LHCN-M2 (cell line): ENCODE results near the gene DYSF. TPM values are rescaled to one million over a fixed set of nuclear protein-coding genes. Genes with fewer than 3 reads are reported as not detected.
"Not testable (repeated sequence)": the region's sequence is repeated elsewhere in the genome, so short reads cannot be mapped to it uniquely, and the experiment has no call there.

Source experiments
- DNase-seq: peaks from one replicate; pipeline ENCODE4 v3.0.0-alpha.2; 2012; ENCODE audit warnings: low read depth
- polyA plus RNA-seq: library from polyadenylated mRNA; unstranded; fragments of >200 nt; gene quantifications from one replicate; pipeline ENCODE4 v1.2.1, GENCODE V29; 2012; ENCODE audit warnings: missing spikeins
- total RNA-seq: library from RNA; depleted of rRNA; stranded (reverse); fragments of >200 nt; gene quantifications from 2 replicates; pipeline ENCODE4 v1.2.3, GENCODE V29; 2014; rRNA removed

Gene DYSF
- total RNA-seq = 44.2 and 59.5 TPM in 2 replicates
- polyA plus RNA-seq = 173 TPM

DNA sequence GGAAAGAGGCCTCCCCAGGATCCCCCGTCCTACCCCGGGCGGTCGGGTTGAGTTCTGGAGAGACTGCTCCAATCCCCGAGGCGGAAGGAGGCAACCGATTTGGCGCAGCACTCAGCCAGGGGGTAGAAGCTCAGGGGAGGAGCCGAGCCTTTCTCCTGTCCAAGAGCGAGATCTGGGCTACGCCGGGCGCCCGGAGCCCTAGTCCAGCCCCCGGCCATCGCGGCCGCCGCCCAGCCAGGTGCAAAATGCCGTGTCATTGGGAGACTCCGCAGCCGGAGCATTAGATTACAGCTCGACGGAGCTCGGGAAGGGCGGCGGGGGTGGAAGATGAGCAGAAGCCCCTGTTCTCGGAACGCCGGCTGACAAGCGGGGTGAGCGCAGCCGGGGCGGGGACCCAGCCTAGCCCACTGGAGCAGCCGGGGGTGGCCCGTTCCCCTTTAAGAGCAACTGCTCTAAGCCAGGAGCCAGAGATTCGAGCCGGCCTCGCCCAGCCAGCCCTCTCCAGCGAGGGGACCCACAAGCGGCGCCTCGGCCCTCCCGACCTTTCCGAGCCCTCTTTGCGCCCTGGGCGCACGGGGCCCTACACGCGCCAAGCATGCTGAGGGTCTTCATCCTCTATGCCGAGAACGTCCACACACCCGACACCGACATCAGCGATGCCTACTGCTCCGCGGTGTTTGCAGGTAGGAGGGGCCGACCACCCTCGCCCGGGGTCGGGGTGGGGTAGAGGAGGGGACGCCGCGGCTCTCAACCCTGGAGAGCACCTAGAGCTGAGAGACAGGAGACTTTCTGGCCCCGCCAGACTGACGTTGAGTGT is at the start of gene DYSF:
TSS of gene DYSF (plus strand) at position 158 of the 817 bp plus-strand sequence.
- peak; percentile 70 for DNase-seq

DNA sequence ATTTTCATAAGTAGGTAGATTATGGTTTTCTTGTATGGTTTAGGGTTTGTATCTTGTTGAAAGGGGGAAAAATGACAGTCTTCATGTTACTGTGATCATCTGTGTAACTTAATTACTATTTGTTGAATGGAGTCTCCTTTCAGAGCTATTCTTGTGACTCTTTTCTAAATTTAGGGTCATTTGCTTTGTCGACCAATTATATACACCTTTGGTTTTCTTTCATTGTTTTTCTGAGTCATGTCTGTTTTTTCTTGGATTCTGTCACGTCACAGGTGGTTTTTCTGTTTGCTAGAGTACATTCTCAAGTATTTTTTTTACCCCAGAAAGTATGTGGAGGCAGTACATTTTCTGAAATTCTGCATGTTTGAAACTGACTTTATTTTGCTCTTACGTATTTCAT is 43.8 kb upstream of the DYSF start:
- DNase-seq = no peak

DNA sequence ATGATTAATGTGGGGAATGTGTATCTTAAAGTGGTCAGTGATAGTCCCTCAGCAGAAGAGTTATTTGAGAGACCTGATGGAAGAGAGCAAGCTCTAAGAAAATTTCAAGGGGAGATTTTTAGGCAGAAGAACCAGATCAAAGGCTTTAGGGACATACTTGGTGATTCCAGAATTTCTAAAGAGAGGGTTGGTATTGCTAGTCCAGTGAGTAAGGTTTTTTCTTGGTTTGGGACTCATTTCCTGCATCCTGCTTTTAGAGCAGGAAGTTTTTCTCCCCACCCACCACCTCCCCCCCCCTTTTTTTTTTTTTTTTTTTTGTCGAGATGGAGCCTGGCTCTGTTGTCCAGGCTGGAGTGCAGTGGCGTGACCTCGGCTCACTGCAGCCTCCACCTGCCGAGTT is 42.7 kb upstream of the DYSF start:
- no peak for DNase-seq

DNA sequence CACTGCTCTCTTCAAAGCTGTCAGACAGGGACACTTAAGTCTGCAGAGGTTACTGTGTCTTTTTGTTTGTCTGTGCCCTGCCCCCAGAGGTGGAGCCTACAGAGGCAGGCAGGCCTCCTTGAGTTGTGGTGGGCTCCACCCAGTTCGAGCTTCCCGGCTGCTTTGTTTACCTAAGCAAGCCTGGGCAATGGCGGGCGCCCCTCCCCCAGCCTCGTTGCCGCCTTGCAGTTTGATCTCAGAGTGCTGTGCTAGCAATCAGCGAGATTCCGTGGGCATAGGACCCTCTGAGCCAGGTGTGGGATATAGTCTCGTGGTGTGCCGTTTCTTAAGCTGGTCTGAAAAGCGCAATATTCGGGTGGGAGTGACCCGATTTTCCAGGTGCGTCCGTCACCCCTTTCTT is 36.5 kb upstream of the DYSF start:
- DNase-seq = not testable (repeated sequence)

DNA sequence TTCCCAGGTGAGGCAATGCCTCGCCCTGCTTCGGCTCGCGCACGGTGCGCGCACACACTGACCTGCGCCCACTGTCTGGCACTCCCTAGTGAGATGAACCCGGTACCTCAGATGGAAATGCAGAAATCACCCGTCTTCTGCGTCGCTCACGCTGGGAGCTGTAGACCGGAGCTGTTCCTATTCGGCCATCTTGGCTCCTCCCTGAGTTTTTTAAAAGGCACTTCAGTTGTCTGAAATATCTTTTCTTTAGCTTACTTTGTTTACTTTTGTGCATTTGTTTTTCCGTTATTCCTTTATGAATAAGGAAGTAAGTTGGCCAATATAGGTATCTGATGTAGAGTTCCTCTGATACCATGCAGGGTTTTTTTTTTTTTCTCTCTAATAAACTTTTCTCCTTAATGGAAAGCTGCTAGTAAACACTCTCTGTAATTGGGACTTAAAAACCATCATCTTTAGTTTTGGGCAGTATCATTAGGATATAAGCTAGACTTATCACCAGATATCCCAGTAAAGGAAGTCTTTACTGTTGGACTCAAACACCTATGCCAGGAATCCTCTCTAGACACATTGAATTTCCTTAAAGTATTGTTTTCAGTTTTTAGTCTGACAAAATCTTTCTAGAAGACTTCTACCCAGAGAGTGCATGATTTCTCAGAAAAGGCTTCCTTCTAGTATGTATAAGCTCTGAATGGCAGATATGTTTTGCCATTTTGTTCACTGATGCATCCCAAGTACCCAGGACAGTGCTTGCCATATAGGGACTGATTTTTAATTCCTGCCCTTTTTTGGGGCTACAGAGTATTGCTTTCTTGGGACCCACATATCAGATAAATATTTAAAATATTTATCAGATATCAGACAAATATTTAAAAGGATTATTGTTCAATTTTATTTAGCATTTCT is 35.8 kb upstream of the DYSF start:
- DNase-seq = no peak

DNA sequence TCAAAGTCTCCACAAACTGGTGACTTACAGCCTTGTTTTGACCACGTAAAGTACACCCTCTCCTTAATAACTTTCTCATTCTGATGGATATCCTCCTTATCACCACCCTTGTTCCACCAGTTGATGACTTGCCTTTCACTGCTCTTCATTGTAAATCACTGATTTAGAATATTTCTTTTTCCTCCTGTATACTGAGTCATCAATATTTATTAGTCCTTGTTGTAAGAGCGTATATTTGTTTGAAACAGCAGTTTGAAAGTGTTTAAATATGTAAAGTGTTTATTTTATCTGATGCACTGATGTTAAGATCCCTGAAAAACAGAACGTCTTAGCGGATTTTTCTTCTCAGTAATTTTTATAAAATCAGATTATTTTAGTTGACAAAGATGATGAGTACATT is 34.2 kb upstream of the DYSF start:
- DNase-seq = no peak

DNA sequence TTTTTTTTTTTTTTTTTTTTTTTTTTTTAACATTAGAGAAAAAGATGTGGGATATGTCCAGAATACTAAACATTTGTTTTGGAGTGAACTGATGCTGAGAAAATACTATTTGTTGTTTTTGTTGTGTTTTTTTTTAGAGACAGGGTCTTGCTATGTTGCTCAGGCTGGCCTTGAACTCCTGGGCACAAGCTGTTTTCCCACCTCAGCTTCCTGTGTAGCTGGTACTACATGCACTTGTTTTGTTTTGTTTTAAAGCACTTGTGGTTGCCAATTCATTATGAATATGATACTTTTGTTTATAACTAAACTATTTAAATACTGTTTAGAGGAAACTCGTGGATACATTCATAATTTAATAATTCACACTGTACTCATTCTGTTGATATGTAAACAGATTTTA is 33.4 kb upstream of the DYSF start:
- DNase-seq = no peak

DNA sequence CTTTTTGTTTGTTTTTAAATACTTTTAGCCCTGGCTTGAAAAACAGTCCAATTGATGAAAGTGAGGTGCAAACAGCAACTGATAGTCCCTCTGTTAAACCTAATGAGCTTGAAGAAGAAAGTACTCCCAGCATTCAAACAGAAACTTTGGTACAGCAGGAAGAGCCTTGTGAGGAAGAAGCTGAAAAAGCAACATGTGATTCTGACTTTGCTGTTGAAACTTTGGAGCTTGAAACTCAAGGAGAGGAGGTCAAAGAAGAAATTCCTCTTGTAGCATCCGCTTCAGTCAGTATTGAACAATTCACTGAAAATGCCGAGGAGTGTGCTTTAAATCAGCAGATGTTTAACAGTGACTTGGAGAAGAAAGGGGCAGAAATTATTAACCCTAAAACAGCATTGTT is 30.6 kb upstream of the DYSF start:
- DNase-seq = no peak

DNA sequence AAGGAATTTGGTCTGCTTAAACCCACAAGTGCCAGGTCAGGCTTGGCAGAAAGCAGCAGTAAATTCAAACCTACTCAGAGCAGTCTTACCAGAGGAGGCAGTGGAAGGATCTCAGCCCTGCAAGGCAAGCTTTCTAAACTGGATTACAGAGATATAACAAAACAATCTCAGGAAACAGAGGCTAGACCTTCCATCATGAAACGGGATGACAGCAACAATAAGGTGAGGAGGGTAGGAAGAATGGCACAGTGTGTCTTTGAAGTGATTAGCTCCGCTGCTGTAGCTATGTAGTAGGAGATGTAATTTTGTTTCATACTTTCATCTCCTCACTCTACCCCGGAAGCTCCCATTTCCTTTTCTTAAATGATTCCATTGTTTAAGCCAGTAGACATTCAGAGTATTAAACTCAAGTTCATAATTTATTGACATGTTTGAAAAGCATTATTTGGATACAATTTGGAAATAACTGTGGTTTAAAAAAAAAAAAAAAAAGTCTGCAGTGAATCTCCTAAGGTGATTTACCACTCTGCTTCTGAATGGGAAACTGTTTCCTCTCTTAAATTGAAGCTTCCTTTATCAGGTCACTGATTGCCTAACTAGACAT is 29.4 kb upstream of the DYSF start:
- DNase-seq = no peak

DNA sequence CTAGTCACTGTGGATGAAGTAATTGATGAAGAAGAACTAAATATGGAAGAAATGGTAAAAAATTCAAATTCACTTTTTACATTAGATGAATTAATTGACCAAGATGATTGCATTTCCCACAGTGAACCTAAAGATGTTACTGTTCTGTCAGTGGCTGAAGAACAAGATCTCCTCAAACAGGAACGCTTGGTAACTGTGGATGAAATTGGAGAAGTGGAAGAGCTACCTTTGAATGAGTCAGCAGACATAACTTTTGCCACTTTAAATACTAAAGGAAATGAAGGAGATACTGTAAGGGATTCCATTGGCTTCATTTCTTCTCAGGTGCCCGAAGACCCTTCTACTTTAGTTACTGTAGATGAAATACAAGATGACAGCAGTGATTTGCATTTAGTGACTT is 26.6 kb upstream of the DYSF start:
- DNase-seq = no peak

DNA sequence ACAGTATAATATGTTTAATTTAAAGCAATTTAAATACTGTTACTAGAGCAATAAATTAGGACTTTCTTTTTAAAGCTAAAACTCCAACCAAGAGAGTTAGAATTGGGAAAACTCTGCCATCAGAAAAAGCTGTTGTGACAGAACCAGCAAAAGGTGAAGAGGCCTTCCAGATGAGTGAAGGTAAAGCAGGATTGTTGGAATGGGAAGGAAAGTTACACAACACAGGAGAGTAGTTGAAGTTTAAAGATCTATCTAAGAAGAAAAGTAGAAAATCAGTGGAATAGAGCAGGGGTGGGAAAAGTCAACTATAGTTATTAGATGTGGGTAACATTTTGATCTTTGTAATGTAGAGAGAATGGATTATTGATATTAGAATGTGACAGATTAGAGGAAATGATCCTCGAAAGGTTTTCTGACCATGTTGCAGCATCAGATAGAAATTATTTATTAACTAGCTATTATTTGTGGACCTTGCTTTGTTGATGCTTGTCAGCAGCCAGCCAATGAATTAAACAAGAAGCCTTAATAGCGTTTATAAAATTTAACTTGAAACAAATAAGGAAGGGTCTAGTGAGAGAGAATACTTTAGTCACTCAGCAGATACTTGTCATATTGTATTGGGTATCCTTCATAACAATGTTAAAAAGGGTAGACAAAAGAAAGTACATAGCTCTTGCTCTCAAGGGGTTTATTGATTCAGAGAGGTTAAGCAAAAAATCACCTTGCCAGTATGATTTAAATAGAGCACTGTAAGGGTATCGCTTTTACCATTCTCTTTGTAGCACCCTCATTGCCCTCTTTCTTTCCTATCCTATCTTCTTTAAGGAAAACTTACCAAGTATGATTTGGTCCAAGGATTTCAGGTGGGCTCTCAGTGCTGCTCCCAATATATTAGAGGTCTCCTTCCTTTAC is 24.6 kb upstream of the DYSF start:
- no peak for DNase-seq

DNA sequence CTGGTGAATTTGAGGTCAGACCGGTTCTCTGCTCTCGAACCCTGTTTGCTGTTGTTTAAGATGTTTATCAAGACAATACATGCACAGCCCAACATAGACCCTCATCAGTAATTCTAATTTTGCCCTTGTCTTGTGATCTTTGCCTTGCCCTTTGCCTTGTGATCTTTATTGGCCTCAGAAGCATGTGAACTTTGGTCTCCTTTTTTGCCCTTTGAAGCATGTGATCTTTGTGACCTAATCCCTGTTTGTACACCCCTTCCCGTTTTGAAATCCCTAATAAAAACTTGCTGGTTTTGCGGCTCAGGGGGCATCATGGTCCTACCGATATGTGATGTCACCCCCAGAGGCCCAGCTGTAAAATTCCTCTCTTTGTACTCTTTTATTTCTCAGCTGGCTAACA is 8.2 kb upstream of the DYSF start:
- not testable (repeated sequence) for DNase-seq

DNA sequence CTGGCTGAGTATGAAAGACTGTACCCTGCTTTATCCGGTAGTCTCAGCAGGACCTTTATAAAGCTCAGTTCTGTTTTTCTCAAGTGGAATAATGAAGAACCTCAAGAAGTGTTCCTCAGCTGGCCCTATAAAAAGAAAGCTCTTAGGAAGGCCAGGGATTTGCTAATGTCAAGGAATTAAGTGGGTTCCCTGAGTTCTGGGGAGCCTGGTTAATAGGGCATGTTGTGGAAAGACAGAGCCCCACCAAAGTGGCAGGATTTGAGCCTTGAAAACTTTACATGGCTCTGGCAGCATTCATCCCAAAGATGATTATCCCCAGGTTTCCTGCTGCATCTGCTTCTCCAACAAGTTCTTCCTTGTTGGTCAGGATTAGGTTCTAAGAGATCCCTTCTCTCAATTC is 6.9 kb upstream of the DYSF start:
- no peak for DNase-seq

DNA sequence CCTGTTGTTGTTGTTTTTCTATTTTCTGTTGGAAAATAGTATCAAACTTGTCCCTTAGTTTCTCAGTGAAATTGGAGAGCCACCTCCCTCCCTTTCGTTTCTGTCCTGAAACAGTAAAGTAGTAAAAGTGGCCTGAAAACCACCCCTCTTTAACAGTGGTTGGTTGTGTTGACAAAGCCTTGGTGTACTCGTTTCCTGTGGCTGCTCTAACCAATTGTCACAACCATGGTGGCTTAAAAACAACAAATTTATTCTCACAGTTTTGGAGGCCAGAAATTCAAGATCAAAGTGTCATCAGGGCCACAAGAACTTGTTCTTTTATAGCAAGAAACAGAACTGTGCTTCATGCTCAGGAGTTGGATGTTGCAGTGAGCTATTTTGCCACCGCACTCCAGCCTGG is 4.0 kb upstream of the DYSF start:
- DNase-seq = no peak

DNA sequence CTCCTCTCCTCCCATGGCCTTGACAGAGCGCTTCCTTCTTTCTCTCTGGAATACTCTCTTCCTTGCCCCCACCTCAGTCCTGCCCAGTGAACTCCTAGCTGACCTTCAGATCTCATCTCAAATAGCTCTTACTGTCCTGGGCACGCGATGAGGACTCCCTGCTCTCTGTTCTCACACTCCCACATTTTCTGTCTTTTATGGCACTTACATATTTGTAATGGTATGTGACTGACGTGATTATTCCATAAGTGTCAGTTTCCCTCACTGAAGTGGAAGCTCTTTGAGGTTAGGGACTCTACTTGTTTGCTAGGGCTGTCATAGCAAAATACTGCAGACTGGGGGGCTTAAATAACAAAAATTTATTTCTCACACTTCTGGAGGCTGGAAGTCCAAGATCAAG is 1.7 kb upstream of the DYSF start:
- DNase-seq = no peak

DNA sequence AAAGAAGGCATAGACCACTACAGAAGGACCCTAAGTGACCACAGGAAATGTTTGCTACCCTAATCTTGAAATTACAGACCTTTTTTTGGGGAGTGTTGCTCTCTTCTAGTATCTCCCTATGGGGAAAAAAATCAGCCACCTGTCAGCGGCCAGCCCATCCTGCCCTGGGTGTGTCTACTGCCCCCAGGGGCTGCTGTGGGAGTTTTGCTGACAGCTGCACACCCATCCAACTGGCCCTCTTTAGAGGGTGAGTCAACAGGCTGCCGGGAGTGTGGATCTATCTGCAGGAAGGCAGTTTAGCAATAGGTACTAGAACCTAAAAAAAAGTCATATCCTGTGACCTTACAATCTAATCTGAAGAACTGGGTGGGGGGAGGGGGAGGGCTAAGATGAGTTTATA is 796 bp upstream of the DYSF start:
- peak; percentile 95 for DNase-seq

DNA sequence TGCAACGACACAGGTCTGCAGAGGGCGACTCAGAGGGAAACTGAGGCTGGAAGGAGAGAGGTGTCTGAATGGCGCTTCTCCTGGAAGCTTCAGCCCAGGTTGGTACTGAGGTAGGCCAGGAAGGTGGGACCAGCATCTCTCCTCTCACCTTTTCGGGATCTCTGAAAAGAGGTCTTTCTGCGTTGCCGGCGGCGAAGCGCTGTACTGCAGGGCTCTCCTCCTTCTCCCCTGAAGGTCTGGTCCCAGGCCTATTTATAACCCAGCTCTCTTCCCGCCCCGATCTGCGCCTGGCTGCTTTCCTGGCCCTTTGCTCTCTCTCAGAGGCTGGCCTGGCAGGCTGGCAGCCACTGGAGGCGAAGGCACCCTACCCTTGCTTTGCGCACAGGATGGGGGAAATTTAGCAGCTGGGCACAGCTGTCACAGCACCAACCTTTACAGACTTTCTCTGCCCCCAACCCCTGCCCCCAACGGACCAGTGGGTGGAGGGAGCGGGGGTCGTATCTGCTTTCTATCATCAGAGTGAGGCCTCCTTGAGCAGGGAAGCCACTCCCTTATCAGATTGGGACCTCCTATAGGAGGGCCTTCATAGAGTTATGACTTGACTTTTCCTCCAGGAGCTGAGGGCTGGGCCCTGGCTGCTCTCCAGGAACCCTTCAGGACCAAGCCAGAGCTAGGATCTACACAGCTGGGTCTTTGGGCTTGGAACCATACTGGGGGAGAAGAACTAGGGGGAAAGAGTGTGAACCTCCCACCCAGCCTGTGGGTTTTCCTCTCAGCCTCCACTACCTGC is 1.1 kb downstream of the DYSF start:
- DNase-seq = peak; percentile 55

DNA sequence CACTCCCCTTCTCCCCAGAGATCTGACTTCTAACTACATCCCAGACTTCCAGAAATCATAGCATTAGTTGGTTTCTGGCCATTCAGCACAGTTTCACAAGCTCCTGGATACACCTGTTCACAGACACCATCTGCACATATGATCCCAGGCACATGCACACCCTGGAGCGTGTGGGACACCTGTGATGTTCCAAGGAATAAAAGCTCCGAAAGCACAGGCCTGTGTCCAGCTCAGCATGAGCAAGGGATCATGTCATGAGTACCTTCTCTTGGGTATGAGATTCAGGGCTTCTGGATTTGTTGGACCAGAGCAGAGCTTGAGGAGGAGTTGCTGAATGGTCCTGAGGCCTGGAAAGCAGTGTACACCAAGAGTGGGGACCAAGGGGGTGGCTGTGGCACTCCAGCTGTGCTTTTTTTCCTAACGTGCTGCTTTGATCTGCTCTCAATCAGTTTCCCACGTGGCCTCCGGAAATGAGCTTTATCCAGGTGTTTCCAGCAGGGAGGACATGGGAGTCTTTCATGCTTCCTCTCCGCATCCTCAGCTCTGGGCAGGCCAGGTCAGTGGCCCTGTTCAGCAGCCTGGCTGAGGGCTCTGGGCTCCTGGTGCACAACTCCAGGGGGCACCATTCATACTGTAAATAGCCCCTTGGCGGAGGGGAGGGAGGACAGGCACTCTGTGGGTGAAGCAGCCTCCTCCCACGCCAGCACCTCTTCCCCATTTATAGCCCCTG is 1.8 kb downstream of the DYSF start:
- DNase-seq = no peak

DNA sequence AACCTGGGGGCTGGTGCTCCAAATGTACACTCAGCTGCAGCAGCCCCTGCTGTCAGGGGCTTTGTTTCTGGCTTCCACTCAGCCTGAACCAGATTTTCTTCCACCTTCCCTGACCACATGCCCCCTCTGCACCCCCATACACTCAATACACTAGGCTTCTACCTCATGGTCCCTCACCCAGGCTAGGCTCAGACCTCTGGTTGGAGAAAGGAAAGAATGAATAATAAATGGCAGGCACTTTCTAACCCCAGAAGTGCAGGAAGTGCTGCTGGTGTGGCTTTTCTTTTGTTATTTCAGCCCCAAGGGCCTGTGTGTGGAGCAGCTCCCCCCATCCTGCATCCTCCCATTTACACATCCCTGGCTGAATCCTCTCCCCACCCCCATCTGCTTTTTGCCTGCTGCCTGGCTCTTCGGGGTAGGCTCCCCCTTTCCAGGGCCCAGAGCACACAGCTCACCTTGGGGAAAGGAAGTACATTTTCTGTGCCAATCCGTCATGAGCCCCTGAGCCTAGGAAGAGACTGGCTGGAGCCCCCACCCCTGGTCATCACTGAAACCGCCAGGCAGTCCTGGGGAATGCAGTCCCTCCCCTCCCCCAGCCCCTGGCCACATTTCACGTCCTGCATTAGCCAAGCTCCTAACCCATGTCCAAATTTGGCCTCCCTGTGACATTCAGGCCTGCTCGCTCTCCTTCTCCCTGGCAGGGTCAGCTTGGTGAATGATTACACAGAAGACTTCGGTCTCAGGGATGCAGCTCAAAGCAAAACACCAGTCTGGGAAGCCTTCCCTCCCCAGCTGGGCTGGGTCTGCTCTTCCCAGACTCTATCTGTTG is 2.6 kb downstream of the DYSF start:
- peak; percentile 49 for DNase-seq
